ENCODE results near the gene BTG2.
A peak's percentile ranks its signal among the peaks of the same experiment; 100 is the strongest.

The BTG2 gene

GRCh38 chr1:203275656-203276272 lies 29.6 kb upstream of the BTG2 start:
- no peak for DNase-seq

- DNase-seq: no peak
Measured at GRCh38 chr1:203276408-203276807, 28.9 kb upstream of the BTG2 start.

GRCh38 chr1:203276916-203277545 lies 28.3 kb upstream of the BTG2 start:
- DNase-seq: no peak

DNA sequence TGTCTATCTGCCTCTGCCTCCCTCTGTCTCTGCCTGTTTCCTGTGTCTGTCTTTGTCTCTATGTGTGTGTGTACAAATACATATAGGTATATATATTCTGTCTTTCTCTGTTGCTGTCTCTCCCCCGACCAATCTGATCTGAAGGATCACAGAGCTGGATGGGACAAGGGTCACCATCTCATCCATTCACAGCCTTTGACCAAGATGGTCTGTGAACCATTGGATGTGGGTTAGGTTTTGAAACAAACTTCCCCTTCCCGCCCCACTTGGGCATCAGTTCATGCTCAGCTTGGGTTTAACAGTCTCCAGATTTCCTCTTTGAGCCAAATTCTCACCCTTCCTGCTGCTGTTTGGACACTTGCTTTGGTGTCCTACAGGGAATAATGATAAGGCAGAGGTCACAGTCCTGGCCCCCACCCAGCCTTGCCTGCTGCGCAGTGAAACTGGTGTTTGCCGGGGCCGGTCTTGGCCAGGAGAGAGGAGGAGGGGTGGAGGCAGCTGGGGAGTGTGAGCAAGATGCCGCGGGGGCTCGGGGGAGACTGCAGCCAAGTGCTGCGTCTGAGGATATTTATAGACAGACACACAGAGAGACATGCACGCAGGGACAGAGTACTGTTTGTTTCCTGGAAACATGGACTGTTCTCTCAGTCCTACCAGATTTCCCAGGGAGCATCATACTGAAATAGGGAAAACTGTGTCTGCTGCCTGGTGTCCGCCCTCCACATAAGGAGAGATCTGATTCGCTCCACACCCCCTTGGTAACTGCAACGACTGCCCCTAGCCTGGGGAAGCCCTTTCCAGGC lies 27.0 kb upstream of the BTG2 start:
- DNase-seq: peak; percentile 74

- DNase-seq: peak; percentile 71
Measured at GRCh38 chr1:203278885-203279406, 26.4 kb upstream of the BTG2 start.

- DNase-seq: no peak
Measured at GRCh38 chr1:203280061-203280460, 25.3 kb upstream of the BTG2 start.

- no peak for DNase-seq
Measured at GRCh38 chr1:203281033-203281432, 24.3 kb upstream of the BTG2 start.

- DNase-seq: no peak
Measured at GRCh38 chr1:203281851-203282661, 23.3 kb upstream of the BTG2 start.

DNA sequence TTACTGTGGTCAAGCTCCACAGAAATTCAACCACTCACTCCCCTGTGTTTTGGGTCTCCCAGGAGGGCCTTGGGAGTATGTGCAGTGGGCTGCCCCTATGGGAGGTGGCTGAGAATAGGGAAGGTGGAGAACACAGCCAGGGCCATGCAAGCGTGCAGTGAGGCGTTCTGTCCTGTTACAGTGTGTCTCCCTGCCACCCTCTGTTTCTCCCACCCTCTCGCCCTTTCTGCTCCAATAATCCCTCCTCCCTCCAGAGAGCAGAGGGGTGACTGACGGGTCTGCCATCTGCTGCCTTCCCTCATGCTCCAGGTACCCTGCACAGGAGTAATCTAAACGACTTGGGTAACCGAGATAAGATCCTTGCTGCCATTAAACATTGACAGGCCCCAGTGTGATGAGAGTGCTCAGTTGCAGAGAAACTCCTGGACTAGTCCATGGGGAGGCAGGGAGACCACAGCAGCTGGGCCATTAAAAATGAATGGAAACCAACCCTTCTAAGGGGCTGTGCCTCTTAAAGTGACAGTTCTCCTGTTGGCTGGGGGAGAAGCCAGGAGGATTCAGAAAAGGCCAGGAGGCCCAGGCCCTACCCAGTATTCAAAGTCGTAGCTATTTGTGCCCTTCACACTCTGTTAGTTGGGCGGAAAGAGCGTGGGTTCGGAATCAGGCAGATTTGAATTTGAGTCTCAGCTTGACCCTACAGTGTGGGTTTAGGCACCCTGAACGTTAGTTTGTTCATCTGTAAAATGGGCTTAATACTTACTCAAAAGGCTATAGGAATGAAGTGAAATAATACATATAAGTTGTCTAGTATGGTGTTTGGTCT lies 22.4 kb upstream of the BTG2 start:
- peak; percentile 67 for DNase-seq

GRCh38 chr1:203283597-203283996 lies 21.7 kb upstream of the BTG2 start:
- DNase-seq: no peak

DNA sequence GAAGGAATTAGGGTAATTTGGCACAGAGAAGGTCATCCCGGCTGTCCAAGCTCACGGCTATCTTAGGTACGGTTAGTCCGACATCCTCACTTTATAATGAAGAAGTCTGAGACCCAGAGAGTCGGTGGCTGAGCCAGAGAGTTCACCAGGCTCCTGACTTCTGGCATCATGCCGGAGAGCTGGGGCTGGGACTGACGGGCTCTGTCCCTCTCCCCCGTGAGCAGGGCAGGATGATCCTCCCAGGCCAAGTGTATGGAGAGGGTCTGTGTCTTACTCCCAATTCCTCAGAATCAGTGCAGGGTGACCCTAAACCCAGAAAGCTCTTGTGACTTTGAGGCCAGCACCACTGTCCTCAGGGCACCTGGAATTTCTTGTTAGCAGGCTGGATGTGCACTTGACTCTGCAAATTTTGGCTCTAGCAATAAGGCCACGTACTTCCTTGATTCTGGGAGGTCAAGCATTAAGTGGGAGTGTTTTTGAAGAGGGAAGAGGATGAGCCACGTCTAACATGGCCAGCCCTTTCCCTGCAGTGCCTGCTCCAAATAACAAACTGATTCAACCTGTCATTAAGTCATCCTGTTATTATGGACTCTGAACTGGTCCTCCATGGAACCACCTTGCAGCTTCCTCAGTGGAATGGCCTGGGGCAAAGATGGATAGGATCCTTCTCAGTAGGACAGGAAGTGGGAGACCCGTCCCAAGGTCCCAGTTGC lies 20.8 kb upstream of the BTG2 start:
- no peak for DNase-seq

DNA sequence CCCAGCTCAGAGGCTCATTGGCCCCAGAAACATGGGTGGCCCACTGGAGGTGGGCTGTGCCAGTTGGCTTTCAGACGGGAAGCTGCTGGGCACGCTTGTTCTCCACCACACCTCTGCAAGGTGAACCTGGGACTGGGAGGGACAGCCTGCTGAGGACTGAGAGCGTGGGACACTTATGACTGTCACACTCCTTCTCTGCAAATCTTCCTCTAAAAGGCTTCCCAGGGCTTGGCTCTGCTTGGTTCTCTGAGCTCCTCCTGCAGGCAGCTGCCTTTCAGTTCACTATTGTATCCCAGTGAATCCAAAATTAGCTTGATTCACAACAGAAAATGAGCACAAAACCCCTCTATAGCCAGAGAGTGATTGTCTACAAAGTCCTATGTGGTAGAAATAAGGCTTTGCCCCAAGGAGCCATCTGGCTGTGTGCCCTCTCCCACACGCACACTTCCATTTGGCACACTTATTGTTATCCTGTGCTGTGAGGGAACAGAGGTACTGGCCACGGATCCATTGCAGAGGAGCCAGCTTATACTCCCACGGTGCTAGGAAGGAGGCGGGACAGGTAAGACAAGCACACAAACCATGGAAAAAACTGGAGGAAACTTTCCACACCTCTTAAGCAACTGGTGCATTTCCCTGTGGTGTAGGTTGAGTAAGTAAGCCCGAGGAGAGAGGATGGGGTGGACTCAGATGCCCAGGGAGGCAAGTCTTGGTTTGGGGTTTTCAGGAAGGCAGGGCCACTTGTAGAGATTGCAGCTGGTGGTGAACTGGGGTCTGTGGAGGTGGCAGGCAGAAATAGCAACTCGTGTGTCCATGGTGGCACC lies 18.9 kb upstream of the BTG2 start:
- DNase-seq: no peak

- DNase-seq: no peak
Measured at GRCh38 chr1:203287109-203287893, 18.0 kb upstream of the BTG2 start.

DNA sequence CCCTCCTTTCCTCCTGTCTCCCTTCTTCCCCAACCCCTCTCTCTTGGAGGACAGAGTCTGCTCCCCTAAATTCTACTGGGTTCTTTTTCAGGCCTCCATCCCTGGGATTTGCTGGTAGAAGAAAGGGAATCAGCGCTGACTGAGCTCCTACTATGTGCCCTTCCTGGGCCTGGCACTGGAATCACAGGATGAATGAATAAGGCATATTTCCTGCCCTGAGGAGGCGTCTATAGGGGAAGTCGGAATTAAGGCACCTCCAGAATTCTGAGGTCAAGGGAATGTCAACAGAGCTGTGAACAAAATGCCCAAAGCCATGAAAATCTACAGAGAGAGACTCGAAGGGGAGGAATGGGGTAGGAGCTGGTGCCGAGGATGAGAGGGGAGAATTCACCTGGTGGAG lies 17.4 kb upstream of the BTG2 start:
- DNase-seq: no peak

GRCh38 chr1:203288400-203288799 lies 16.9 kb upstream of the BTG2 start:
- DNase-seq: no peak

DNA sequence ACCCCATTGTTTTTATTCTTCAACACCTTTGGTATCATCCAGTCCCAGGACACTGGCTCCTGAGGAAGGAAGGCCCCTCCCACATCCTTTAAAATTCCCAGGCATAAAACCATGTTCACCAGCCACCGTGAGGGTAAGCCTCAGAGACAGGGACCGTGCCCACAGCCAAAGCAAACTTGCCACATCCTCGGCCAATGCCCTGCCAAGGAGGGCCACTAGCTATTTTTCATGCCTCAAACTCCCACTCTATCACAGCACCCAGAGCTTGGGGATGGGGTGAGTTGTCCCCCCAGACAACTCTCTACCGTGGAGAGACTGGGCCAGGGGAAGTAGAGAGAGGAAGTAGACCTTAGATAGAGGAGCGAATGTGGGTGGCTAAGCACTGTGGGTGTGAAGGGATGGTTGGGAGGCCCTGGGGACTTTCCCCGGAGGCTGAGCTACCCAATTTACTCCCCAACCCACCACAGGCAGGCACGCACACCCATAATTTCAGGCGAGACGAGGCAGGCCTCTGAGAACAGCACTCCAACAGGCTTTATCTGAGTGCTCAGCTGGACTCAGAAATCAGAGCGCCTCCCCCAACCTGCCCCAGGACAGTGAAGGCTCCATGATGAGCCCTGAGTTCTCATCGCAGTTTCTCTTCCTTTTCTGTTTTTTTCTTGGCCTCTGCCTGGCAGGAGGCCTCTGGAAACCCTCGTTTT lies 15.9 kb upstream of the BTG2 start:
- no peak for DNase-seq

DNA sequence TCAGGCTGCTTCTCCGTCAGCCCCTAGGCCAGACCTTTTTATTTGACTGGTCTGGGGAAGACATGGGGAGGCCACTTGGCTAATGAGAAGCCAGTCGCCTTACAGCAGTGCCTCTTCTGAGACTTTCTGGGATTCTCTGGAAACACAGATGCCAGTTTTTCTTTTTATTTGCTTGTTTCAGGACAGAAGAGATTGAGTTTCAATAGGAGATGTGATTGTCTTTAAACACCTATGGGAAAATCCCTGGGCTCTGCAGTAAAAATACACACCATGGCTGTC lies 15.4 kb upstream of the BTG2 start:
- peak; percentile 67 for DNase-seq

DNA sequence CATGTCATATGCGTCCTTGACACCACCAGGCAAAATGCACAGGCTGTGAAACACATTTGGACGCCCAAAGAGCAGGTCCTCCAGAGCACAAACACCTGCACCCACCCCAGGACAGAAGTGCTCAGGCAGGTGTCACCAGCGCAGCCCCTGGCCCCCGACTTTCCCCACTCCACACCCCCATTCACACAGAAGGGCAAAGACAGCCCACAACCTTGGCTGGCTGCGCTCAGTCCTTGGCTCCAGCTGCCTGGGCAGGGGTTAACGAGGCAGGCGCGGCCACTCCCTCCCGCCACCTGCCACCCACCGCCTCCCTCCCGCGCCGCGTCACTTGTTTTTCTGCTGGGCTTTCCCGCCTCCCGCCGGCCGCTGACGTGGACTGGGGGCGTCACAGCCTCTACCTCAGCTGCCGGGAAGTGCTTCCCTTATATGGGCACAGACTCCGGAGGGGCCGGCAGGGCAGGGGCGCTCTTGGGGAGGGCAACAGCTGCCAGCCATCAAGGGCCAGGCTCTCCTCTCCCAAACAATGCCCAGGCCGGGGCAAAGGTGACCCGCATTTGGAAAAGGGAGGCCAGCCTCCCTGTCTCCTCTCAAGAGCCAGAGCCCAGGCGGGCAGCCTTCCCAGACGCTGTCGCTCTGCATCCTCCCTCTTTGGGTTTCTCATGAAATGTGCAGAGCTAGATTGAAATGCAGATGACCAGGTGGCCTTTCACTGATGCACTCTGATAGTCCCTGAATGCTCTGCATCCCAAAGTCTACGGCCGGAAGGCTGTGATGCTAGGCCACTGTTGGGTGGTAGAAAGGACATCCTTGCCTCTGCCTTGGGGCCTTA lies 14.8 kb upstream of the BTG2 start:
- peak; percentile 81 for DNase-seq

Measured in right kidney (tissue), 1 donor.